ENCODE measurements around the gene NID1.
"Not testable (repeated sequence)": the region's sequence is repeated elsewhere in the genome, so short reads cannot be mapped to it uniquely, and the experiment has no call there.

The NID1 gene

DNA sequence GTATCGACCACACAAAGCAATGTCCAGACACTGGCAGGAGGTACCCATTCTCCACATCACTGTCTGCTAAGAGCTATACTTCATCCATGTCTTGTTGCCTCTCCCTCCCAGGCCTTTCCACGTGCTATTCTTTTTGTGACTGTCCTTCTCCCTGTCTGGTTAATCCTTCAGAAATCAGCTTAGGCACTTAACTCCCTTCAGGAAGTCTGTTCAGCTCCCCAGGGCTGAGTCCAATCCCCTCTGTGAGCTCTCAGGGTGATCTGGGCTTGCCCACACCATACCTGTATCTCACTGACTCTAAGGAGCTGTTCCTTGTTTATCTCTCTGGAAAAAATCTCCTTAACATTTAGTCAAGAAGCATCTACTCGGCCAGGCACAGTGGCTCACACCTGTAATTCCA, 69.4 kb downstream of the NID1 start:
- DNase-seq: no peak

DNA sequence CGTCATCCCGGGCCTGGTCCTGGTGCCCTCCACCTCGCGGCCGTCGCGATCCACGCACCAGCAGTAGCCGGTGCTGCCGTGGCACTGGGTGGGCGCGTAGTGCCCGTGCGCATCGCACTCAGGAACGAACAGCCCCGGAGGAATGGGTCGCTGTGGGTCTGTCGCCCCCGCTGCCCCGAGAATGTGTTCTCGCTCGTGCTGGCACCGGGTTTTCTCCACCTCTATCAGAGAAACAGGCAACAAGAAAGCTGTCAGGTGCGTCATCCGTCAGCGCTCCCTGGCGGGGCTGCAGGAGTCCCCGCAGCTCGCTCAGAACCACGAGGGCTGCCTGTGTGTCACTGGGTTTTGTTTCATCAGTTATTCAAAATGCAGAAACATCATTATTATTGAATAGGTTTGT, 71.2 kb downstream of the NID1 start:
- no peak for DNase-seq

DNA sequence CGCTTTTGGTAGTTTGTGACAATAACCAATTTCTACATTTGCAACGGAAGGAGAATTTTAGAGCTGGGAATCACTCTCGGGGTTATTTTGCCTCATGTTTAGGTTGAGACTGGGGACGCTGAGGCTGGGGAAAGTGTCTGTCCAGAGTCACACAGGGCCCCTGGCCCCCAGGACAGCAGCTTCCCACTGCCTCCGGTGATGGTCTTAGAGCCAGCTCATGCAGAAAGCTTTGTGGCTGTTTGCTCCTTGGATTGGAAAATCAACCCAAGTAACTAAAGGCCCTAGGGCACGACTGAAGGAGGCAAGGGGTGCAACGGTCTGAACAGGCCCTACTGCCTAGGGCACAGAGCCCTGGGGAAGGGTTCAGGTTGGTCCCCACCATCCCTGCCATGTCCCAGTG, 72.0 kb downstream of the NID1 start:
- DNase-seq: no peak

DNA sequence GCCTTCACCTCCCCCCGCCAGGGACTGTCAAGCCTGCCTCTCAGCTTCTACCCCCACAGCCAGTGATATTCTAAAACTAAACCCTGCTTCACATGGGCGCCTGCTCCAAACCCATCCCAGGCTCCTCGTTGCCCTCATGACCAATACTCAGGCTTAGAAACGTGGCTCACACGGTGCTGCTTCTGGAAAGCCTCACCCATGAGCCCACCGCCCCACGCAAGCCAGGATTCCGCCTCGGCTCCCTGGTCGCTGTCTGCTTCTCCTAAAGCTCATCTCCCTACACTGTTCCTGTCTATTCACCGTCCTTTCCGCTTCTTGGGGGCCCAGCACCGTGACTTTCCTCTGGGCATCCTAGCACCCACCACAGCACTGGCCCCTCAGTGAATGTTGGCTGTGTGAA, 72.5 kb downstream of the NID1 start:
- DNase-seq: no peak

DNA sequence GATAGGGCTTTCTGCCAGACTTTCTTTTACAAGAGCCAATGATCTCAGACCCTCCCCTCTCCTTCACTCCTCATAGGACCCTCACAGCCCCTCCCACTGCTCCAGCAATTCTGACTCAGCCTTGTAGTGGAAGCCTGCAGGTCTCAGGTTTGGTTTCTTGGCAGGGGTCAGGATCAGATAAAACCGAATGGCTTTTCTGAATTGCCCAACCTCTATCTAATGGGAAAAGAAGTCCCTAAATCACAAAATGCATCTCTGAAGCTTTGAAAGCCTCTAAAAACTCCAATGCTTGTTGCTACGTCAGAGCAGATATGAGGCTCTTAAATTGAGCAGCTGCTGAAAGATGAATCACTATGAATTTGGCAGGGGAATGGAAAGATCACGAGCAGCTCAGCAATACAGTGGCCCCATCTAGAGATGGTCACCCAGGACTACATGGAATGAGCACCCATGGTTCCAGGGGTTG, 74.5 kb downstream of the NID1 start:
- no peak for DNase-seq

DNA sequence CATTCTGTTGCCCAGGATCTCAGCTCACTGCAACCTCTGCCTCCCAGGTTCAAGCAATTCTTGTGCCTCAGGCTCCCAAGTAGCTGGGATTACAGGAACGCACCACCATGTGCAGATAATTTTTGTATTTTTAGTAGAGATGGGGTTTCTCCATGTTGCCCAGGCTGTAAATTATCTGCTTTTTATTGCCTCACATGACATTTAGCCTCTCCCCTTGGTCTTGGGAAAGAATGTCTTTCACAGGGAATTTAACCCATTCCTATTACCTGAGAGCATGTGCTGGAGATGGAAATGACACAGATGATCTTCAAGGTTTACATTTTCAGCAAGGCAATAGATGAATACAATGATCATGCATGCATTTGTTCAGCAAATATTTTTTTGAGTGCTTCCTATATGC, 75.8 kb downstream of the NID1 start:
- DNase-seq: no peak

DNA sequence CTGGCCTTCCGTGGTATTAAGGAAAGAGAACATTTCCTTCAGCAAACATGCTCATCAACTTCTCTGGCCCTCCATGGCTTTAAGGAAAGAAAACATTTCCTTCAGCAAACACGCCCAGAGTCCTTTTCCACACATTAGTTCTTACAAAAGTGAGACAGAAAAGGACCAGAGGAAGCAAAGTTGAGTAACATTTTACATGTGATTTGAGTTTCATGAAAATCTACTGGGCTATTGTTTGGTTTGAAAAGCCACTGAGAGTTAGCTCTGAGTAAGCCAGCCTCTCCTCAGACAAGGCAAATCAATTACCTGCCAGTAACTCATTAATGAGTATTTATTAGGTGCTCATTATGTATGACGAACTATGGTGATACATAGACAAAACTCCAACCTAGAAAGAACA, 78.0 kb downstream of the NID1 start:
- no peak for DNase-seq

DNA sequence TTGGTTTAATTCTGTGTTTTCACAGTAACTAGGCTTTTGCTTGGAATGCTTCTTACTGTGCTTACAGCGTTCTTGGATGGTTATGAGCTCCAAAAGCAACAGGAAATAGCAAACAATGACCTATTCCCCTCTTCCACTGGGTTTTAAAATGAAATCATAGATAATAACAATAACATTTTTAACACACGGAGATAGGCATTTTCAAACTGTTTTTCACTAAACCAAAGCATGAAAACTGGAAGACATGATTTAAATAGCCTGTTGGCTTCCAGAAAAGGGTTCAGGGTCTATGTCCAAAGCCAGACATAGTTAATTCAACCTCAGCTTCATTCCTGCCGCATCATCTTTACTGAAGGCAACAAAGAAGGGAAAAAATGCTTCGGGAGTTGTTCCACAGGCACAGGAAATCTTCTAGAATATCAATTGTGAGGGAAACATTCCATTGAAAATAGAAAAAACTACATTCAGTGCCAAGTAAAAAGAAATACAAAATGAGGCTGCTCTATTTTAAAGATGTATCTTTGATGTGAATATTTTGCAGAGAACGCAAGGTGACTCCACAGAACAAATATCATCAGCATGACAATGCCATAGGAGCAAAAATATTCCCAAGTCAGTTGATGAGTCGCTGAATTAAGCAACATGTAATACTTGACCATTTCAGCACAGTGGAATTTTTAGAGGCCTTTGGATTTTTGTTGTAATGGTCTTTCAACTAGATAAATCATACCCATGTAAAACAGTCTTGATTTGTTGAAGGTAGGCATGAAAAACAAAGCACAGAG, 80.7 kb downstream of the NID1 start:
- DNase-seq: no peak

DNA sequence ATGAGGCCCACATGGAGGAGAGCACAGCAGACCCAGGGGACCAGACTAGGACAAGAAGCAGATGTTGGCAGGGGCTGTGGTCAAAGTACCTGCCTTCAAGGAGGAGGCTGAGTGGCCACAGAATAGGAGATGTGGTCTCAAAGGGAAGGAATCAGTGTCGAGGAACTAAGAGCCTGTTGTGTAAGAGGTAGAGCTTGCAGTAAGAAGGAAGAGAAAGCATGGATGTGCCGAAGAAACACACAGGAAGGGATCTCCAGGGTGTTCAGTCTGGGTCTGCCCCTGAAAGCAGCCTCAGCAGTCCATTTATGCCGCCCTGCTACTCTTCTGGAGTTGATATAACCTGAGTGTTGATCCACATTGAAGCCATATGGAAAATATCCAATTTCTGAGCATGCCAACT, 83.9 kb downstream of the NID1 start:
- no peak for DNase-seq

DNA sequence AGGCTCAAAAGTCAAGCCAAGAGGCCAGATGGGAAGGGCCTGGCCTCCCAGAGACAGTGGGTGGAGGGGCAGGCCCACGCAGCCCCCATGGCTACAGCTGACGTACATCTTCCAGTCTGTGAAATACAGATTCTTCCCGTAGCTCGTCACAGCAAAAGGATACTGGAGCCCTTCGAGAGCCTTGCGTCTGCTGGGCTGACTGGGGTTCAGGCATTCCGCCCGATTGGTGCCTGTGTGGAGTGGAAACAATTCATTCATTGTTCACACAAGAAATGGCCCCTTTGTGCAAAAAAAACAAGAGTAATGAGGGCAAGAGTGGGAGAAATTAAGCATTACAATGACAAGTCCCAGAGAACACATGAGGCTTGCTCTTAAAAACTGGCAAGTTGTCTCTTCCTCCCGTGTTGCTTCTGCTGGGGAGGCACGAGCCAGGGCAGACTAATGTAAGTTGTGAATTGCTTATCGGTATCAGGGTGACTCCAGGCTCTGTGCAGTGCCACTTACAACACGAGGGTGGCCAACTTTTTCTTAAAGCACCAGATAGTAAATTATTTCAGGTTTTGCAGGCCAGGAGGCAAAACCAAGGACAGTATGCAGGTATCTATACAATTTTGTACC, 85.1 kb downstream of the NID1 start:
- no peak for DNase-seq

DNA sequence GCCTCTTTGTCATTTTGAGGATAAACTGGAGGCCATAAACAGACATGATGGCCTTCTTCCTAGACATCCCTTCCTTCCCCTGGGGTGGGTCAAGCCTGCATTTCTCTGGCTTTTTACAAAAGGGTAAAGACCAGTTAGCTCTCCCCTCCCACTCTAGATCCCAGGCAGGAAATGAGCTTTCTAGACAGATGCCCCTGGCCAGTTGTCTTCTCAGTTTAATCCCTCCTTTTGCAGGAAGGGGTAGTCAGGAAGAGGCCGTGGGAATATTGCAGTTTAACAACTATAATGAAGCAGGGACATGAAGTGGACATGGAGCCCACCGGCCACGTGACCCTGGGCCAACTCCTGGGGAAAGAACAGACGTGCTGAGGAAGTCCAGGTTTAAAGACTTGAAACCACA, 85.7 kb downstream of the NID1 start:
- no peak for DNase-seq

DNA sequence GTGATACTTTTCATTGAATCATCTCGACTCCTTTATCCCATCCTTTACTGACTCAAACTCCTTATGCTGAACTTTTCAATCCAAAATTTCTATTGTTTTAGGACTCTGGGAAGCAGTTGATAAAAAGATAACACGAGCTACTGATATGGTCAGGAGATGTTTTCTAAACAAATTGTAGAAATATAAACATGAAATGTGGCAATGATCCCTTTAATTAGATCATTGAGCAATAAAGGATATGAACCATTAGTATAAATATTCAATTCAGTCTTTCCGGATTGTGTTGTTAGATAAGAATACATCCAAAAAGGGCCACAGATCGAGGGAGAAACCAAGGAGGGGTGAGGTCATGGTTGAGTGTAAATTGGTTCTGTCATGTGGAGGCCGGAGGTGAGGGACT, 88.4 kb downstream of the NID1 start:
- DNase-seq: no peak

DNA sequence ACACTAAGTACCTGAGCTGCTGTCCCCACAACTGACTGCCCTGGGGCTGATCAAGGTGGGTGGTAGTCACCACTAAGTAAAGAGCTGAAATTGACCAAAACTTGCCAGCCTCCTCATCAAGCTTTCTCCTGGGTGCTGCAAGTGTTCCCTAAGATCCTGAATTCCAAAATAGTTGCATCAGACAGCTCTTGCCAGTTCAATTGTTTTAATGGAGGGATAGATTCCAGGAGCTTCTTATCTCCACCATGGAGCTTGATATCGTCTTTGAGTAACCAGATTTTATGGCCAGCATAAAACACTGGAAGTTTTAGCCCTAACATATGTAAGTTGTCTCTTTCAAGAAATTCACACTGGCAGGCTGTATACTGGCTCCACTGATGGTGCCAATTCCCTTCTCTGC, 90.3 kb downstream of the NID1 start:
- no peak for DNase-seq

DNA sequence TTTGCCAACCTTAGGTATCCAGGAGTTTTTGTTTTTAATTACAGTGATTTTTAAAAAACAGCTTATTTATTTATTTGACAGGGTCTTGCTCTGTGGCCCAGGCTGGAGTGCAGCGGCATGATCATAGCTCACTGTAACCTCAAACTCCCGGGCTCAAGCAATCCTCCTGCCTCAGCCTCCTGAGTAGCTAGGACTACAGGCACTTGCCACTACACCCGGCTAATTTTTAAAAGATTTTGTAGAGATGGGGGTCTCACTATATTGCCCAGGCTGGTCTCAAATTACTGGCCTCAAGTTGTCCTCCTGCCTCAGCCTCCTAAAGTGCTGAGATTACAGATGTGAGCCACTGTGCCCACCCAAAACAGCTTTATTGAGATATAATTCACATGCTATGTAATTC, 92.2 kb downstream of the NID1 start:
- not testable (repeated sequence) for DNase-seq

DNA sequence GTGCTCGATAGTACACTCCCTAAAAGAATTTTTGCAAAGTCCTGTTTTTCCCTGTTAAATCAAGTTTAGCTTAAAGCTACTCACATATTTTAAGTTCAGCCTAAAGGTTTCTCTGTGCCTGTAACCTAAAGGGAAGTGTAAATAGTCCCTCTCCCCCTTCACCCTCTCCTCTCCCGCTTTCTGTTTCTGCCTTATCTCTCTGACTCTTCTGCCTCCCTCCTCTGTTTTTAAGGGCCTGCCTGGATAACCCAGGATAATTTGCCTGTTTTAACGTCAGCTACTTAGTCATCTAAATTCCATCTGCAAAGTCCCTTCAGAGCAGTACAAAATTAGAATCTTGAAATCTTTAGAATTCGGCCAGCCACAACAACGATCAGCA, 92.6 kb downstream of the NID1 start:
- DNase-seq: no peak

DNA sequence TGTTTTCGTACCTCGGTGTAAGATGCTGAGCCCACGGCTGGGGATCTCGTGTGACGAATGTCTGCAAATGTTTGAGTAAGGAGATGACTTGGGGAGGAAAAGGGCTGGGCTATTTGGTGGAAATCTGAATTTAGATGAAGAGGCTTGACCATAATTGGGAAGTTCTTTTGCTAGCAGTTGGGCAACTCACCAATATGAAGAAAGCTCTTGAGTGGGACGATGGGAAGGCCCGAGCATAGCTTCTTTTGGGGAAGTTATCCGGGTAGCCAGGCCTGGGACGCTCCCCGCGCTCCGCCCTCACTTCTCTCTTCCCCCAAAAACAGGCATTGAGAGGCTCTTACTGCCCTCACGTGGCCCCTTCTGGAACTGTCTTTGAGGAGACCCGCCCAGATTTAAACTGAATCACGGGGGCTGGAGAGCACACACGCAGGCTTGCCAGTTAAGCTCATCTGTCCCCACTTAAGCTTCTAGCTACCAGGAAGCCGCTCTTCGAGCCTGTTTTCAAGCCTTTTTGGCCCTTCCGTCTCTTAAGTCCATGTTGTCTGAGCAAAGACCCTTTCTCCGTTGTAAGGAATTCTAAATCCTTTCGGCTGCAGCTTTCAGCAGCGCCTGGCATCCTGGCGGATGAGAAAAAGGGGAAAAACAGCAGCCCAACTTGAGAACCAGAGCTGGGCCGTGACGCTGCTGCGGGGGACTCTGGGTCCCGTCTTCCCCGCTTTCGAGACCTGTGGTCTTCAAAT, 93.1 kb downstream of the NID1 start:
- DNase-seq: peak; percentile 89

DNA sequence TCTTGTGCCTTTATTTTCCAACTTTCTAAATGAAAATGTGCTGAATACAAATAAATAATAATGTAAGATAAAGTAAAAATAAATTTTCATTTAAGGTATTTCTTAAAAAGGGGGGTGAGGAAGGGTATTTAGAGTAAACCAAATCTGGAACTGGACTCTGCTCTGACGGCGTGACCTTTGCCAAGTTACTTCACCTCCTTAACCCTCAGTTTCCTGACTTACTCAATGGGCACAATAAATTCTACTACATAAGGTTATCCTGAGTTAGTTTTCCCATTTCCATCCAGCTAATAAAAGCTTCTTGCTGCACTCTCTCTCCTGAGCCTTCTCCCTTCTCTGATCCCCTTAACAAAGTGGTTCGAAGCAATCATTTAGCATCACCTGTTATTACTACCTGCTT, 93.9 kb downstream of the NID1 start:
- DNase-seq: no peak

DNA sequence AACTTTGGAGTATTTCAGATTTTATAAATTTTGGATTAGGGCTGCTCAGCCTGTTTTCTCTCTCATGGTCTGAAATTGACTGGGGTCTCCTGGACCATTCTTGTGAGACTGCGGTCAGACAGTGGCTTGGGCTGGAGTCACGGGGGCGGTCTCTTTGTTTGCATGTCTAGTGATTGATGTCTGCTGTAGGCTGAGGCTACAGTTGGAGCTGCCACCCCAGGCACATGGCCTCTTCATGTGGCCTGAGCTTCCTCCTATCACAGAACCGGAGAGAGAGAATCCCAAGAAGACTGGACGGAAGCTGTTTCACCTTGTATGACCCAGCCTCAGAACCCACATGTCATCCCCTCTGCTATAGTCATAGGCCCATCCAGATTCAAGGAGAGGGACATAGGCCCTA, 96.1 kb downstream of the NID1 start:
- no peak for DNase-seq

DNA sequence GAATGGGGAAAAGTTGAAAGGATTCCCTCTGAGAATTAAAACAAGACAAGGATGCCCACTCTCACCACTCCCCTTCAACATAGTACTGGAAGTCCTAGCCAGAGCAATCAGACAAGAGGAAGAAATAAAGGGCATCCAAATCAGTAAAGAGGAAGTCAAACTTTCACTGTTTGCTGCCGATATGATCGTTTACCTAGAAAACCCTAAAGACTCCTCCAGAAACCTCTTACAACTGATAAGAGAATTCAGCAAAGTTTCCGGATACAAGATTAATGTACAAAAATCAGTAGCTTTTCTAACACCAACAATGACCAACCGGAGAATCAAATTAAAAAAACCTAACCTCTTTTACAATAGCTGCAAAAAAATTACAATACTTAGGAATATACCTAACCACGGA, 98.8 kb downstream of the NID1 start:
- DNase-seq: not testable (repeated sequence)

DNA sequence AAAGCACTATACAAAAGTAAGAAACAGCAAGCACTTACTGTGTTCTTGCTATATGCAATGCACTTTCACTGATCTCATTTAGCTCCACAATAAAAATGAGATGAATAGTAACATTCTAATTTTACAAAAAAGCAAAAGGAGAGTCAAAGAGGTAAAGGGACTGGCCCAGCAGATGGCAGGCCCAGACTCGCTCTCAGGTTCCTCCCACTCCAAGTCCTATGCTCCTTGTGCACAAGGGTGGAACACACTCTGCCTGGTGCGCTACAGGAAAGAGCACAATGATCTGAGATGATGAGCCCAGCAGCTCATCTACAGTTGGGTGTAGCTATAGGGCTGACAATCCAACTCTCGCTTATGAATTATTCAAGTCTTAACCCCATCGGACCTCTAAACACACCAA, 104.1 kb downstream of the NID1 start:
- no peak for DNase-seq

DNA sequence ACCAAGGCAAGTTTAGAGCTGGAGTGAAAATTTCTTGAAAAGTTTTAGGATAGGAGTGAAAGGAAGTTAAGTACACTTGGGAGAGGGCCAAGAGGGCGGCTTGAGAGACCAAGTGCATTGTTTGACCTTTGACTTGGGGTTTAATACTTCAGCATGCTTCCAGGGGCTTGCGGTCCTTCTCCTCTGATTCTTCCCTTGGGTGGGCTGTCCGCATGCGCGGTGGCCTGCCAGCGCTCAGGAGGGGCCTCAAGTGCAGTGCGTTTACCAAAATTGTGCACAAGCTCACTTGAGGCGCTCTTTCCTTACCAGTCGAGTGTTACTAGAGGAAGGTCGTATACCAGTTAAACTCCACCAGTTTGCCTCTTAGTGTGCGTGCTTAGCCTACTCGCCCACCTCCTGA, 106.9 kb downstream of the NID1 start:
- no peak for DNase-seq

DNA sequence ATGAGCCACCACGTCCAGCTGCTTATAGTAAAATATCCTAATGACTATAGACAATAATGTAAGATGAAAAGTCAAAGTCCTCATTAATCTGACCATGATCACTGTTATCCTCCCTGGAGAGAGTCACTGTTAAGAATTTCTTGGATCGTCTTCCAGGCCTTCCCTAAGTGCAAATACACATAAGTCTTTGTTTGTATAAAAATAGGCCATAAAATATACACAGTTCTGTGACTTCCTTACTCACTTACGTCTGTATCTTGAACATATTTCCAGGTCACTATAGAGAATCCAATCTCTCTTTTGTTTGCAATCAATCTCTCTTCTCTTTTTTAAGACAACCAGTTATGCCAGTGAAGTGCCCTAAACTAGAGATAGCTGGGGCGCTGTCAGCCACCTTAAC, 109.1 kb downstream of the NID1 start:
- no peak for DNase-seq

DNA sequence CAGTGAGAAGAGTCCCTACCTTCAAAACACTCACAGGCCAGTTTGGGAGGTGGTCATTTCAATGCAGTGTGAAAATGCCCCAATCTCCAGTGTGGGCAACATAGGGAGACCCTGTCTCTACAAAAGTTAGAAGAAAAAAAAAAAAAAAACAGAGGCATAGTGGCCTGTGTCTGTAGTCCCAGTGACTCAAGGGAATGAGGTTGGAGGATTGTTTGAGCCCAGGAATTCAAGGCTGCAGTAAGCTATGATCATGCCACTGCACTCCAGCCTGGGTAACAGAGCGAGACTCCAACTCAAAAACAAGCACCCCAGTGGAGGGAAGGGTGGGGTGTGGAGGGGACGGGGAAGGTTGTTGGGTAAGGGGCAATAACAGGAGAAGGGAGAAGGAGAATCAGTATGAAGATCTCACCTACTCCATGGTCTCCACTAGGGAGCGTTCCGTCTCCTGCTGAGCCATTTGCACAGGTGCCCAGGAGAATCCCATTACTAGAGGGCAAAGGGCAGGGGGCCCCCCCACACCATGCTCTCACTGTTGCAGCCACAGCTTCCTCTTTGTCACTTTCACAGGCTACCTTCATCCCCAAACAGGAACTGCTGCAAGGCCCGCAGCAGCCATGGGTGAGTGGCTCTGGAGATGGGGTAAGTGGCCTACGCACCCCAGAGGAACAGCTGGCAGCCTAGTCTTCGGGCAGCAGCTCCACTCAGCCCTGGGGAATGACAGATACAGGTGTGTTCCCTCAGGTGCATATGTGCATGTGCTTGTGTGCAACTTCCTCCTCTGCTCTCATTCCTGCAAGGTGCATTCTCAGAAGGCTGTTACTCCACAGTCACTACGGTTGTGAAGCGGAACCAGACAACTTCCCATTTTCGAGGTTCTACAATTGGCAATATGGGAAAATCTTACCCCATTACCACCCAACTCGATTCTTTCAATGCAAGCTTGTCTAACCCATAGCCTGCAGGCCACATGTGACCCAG, 110.3 kb downstream of the NID1 start:
- DNase-seq: peak; percentile 52
